ENCODE results near the gene GID4. TPM values are rescaled to one million over a fixed set of nuclear protein-coding genes. Genes with fewer than 3 reads are reported as not detected.

Gene GID4
- total and polyA plus RNA-seq, 2 of the 13 experiments (the other 11 are each of a cell fraction or from before 2014, with no cell fraction given), result 4.3 to 6.1 TPM

- no peak overlapping the region for H2AFZ ChIP-seq (ENCODE audit: low read length)
- no peak for DNase-seq (ENCODE audit: low spot score)
- ATAC-seq, result no peak
- in situ Hi-C loops (cut with HindIII; ENCODE audit: extremely low pct_ligation_motif_present, low pct_unique_long_range_greater_than_20kb) (loop anchor here (5.0 kb wide), 1 partner anchor 37 kb away; no protein-coding TSS in a partner anchor), intact Hi-C loops (cut with micrococcal nuclease; ENCODE audit: unreplicated experiment) (no loop called here)
- FAIRE-seq, result no peak
- H3K27me3 ChIP-seq (ENCODE audit: control insufficient read depth in 1 of 2, insufficient read depth in 2 of 2, low read length in 2 of 2), result peaks cover 0 to 22% of the 10 kb centered on the region in 2 experiments; a peak in 3 of 5 replicates
- H3K4me3 ChIP-seq (replicated peaks in 1 of 3; ENCODE audit: insufficient read depth in 1 of 3, low read depth in 2 of 3, low read length in 3 of 3), result no peak overlapping the region
- H3K9ac ChIP-seq (ENCODE audit: insufficient read depth, low read depth, low read length), result no peak overlapping the region
- no peaks in the 10 kb centered on the region for H4K20me1 ChIP-seq (ENCODE audit: insufficient read depth, low read length)
- TF ChIP-seq MLLT10 (CRISPR knock-in tag; IDR thresholded peaks at IDR 0.05) (no peak), XRCC5 (optimal IDR thresholded peaks at IDR 0.05; ENCODE audit: low read length) (no peak), NONO (IDR thresholded peaks at IDR 0.05) (no peak), NONO (CRISPR knock-in tag; conservative IDR thresholded peaks at IDR 0.05) (no peak), CBFB (CRISPR knock-in tag; IDR thresholded peaks at IDR 0.05) (no peak), ZBTB25 (CRISPR knock-in tag; IDR thresholded peaks at IDR 0.05) (no peak)
- TF ChIP-seq, protein P1, sequence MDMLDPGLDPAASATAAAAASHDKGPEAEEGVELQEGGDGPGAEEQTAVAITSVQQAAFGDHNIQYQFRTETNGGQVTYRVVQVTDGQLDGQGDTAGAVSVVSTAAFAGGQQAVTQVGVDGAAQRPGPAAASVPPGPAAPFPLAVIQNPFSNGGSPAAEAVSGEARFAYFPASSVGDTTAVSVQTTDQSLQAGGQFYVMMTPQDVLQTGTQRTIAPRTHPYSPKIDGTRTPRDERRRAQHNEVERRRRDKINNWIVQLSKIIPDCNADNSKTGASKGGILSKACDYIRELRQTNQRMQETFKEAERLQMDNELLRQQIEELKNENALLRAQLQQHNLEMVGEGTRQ (IDR thresholded peaks at IDR 0.05; ENCODE audit: low read depth, low read length), result no peak
- TF ChIP-seq, protein P1 (CRISPR knock-in tag; IDR thresholded peaks at IDR 0.05; ENCODE audit: borderline replicate concordance), result no peak
- H3K79me2 ChIP-seq (ENCODE audit: insufficient read depth, low read length), result no peaks in the 10 kb centered on the region
- no peaks in the 10 kb centered on the region for H3K36me3 ChIP-seq (replicated peaks in 1 of 2; ENCODE audit: control insufficient read depth in 1 of 2, insufficient read depth in 2 of 2, low read length in 2 of 2)
- H3K4me2 ChIP-seq (ENCODE audit: low read depth, low read length), result no peak overlapping the region
- ChIA-PET CTCF (ENCODE audit: low intra/inter-chr PET ratio, low total read pairs) (no interaction called here), POLR2A (no interaction called here)
- no TSS peak for BruUV-seq (replicated peaks)
- H3K27ac ChIP-seq (ENCODE audit: extremely low read length, insufficient read depth, low read length), result no peak overlapping the region
- H3K9me3 ChIP-seq (ENCODE audit: low read length), result no peaks in the 10 kb centered on the region
- peaks cover 14% of the 10 kb centered on the region for H3K4me1 ChIP-seq (ENCODE audit: insufficient read depth, low read length)
- WGBS (ENCODE audit: low lambda C conversion rate), result 4% methylated on average over 2 of the region's 2 CpGs
Measured at GRCh38 chr17:17990282-17990681, 48.9 kb upstream of the GID4 start.

Data from HepG2 (cell line).